HG03196 (cell line): ENCODE results near the gene TNPO3.
"Not testable (repeated sequence)": the region's sequence is repeated elsewhere in the genome, so short reads cannot be mapped to it uniquely, and the experiment has no call there.

ENCODE experiments used
- ATAC-seq: cut with Tn5 transposase; IDR thresholded peaks from one replicate; pipeline ENCODE4 v1.9.1; 2021; ENCODE audit not compliant: unreplicated experiment

TNPO3 gene

DNA sequence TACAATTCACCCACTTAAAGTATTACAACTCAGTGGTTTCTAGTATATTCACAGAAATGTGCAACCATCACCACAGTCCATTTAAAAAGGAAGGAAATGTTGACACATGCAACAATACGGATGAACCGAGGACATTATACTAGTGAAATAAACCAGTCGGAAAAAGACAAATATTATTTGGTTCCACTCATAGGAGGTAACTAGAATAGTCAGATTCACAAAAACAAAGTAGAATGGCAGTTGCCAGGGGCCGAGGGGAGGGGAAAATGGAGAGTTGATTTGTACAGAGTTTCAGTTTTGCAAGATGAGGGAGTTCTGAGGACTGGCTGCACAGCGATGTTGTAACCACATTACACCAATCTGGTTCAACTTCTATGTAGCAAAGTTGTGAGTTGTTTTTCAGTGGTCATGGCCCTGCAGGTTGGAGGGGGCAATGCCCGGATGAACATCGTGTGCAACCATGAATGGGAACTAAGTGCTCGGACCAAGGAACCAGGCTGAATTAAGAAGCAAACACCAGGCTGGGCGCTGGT lies 17.6 kb upstream of the TNPO3 start:
- no peak for ATAC-seq

GRCh38 chr7:129069021-129069420 lies 14.1 kb upstream of the TNPO3 start:
- ATAC-seq = no peak

GRCh38 chr7:129067943-129068548 lies 13.1 kb upstream of the TNPO3 start:
- no peak for ATAC-seq

DNA sequence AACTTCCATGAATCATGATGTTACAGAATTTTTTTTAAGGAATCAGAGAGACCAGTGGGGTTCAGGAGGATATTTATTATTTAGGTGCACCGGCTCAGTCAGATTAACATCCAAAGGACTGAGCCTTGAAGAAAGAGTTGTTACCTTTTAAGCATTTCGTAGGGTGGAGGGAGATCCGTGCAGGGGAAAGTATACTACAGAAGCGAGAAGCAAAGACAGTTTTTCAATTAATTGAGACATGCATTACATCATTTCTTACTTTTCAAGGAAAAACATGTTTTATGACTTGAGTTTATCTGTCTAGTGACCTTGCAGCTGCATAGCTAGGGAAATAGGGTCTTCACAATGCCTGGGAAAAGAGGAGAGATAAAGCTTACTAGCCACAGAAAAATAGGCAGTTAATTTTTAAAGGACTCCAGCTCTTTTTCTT lies 12.2 kb upstream of the TNPO3 start:
- ATAC-seq = not testable (repeated sequence)

GRCh38 chr7:129066290-129067131 lies 11.6 kb upstream of the TNPO3 start:
- no peak for ATAC-seq

DNA sequence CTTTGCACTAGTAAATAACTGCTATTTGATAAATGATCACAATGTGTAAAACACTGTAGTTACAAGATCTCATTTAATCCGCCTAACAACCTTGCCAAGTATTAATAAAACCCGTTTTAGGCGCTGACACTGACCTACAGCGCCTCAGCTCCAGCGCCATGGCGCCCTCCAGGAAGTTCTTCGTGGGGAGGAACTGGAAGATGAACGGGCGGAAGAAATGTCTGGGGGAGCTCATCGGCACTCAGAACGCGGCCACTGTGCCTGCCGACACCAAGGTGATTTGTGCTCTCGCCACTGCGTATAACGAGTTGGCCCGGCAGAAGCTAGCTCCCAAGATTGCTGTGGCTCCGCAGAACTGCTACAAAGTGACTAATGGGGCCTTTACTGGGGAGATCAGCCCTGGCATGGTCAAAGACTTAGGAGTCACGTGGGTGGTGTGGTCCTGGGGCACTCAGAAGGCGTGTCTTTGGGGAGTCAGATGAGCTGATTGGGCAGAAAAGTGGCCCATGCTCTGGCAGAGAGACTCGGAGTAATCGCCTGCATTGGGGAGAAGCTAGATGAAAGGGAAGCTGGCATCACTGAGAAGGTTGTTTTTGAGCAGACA lies 1.1 kb upstream of the TNPO3 start:
- no peak for ATAC-seq

DNA sequence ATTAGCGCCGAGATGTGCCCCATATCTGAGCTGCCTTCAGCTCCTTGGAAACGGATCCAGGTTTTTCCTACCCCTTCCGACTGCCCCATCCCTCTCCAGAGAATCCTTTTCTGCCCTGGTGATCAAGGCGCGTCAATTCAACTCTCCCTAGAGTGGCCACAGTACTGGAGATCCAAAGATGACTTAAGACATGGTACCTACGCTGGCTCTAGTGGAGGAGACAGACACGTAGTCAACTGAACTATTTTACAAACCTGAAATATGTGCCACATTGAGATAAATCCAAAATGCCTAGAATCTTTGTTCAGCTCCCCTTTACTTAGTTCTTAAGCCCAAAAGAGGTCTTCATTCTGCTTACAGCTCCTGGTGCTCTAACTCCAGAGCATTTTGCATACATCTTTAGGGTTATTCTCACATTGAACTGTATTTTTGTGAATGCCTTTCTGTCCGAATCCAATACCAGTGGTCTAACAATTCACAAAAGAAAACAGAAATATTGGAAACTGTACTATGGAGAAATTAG lies 444 bp upstream of the TNPO3 start:
- peak; percentile 30 for ATAC-seq

DNA sequence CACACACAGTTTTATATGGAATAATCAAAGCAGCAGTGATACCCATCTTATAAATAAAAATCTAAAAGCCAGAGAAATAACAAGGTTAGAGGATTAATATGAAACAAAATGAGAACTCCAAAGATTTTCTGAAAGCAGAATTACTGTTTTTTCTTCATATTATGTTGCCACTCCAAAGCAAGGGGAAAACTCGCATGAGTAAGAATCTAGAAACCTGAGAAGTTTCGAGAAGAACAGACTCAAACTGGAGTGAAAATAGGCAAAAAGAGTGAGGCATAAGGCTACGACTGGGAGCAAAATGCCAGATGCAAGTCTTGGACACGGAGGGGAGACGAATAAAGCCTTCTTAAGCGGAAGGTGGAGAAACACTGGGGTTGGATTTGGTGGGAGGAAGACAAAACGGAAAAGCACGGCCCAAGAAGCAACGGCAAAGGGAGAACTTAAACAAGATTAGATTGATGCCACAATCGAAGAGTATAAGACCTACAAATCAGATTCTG lies 923 bp downstream of the TNPO3 start:
- ATAC-seq = no peak

DNA sequence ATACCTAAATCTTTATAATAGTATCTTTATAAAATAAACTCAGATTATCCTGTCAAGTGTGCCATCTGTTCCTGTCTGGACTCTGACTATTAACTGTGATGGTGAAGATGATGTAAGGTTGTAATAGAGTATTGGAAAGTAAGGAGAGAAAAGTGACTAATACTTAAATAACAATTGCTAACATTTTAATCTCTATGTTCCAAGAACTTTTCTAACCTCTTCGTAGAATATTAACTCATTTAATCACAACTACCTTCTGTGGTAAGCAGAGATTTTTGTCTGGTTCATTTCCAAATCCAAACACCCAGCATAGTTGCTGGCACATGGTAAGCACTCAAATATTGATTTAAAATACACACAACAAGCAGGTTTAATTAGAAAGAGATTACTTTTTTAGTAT lies 2.5 kb downstream of the TNPO3 start:
- no peak for ATAC-seq

DNA sequence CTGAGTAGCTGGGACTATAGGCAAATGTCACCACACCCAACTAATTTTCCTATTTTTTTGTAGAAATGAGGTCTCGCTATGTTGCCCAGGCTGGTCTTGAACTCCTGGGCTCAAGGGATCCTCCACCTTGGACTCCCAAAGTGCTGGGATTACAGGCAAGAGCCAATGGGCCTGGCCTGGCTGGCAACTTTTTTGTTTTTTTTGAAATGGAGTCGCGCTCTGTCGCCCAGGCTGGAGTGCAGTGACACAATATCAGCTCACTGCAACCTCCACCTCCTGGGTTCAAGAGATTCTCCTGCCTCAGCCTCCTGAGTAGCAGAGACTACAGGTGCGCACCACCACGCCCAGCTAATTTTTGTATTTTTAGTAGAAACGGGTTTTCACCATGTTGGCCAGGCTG lies 3.5 kb downstream of the TNPO3 start:
- not testable (repeated sequence) for ATAC-seq

DNA sequence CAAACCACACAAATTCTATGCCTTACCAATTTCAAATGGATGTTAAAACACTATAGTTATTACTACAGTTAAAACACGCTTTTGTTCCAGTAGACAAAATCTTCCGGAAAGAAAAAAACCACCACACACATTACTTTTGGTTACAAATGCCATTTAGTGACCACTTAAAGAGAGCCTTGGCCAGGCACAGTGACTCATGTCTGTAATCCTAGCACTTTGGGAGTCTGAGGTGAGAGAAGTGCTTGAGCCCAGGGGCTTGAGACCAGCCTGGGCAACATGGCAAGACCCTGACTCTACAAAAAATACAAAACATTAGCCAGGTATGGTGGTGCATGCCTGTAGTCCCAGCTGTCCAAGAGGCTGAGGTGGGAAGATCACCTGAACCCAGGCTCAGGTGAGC lies 7.2 kb downstream of the TNPO3 start:
- no peak for ATAC-seq

DNA sequence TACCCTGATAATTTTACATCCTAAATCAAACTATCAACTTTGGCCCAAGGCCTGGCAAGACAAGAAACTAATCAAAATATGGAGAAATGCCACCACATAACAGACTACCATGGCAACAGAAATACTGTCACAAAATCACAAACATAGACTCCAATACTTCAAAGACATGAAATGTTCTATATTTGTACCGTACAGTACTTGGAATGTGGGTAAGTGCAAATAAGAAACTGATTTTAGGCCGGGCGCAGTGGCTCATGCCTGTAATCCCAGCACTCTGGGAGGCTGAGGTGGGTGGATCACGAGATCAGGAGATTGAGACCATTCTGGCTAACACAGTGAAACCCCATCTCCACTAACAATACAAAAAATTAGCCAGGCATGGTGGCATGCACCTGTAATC lies 9.2 kb downstream of the TNPO3 start:
- no peak for ATAC-seq

GRCh38 chr7:129043012-129043411 lies 11.9 kb downstream of the TNPO3 start:
- ATAC-seq = no peak

- no peak for ATAC-seq
Observed at GRCh38 chr7:129041142-129042085, 13.5 kb downstream of the TNPO3 start.

DNA sequence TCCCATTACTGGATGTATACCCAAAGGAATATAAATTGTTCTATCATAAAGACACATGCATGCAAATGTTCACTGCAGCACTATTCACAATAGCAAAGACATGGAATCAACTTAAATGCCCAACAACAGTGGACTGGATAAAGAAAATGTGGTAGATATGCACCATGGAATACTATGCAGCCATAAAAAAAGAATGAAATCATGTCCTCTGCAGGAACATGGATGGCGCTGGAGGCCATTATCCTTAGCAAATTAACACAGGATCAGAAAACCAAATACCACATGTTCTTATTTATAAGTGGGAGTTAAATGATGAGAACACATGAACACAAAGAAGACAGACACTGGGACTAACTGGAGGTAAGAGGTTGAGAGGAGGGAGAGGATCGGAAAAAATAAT lies 16.4 kb downstream of the TNPO3 start:
- not testable (repeated sequence) for ATAC-seq

GRCh38 chr7:129037585-129037984 lies 17.3 kb downstream of the TNPO3 start:
- ATAC-seq = no peak

DNA sequence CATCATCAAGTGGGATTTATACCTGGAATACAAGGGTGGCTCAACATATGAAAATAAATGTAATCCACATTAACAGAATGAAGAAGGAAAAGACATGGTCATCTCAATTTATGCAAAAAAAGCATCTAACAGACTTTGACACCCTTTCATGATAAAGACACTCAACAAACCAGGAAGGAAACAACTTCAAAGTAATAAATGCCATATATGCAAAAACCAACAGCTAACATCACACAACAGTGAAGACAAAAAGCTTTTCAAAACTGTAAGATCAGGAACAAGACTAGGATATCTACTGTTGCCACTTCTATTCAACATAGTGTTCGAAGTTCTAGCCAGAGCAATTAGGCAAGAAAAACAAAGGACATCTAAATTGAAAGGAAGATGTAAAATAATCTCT lies 22.9 kb downstream of the TNPO3 start:
- ATAC-seq = no peak

GRCh38 chr7:129030440-129030839 lies 24.5 kb downstream of the TNPO3 start:
- ATAC-seq = no peak

GRCh38 chr7:129024125-129024524 lies 30.8 kb downstream of the TNPO3 start:
- no peak for ATAC-seq

DNA sequence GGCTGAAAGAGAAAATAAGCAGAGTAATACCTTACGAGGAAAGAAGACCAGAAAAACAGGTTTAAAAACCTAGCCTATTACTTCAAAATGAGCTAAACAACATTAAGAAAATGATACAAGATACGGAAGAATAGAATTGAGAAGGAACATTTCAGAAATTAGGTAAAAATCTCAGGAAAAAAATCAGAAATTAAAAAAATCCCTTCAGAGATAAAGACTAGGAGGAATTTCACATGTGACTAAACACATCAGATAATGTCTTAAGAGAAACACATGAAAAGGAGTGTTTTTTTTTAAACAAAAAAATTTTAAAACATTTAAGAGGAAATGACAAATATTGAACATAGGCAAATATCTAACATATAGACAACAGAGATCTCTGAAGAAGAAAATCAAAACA lies 33.3 kb downstream of the TNPO3 start:
- ATAC-seq = no peak
